B cell (primary cell): ENCODE results near the gene PPP1CC. TPM values are rescaled to one million over a fixed set of nuclear protein-coding genes. Genes with fewer than 3 reads are reported as not detected.
A peak's percentile ranks its signal among the peaks of the same experiment; 100 is the strongest.

Experiments
- ATAC-seq: fragments of 200-7000 bp; cut with Tn5 transposase; one replicate; pipeline ENCODE4 v1.10.0; 2021; ENCODE audit warnings: low read depth, mild to moderate bottlenecking, moderate number of reproducible peaks, moderate library complexity
- CTCF ChIA-PET: fragments of 350-600 bp; sonication (Branson Sonifier 250); formaldehyde crosslinking; loops from one replicate; lab custom pipeline; 2021; ENCODE audit warnings: antibody characterized with exemption, inconsistent platforms; lab: Charles Lee
- POLR2A ChIA-PET: fragments of 350-600 bp; sonication (Branson Sonifier 250); formaldehyde crosslinking; loops from one replicate; lab custom pipeline; 2021; ENCODE audit warnings: antibody characterized with exemption; lab: Charles Lee
- DNase-seq: peaks from one replicate; pipeline ENCODE4 v3.0.0; 2013
- H2AFZ ChIP-seq: 2 replicates; pipeline ENCODE4 v1.6.1; 2012; ENCODE audit warnings: mild to moderate bottlenecking, low read depth, low read length; ENCODE audit not compliant: insufficient read depth, poor library complexity, severe bottlenecking
- H3K27ac ChIP-seq, 2 donors: 1 replicate in 1 of 2; 2 replicates in 1 of 2; pipeline ENCODE4 v1.5.1; 2012 to 2013; ENCODE audit warnings: low read length in 2 of 2, mild to moderate bottlenecking in 2 of 2, moderate library complexity in 1 of 2
- H3K27me3 ChIP-seq, 4 experiments: fragments of 200-600 bp in 1 of 4; sonication (generic) in 1 of 4; replicated peaks in 1 of 4; 1 replicate in 2 of 4; 2 replicates in 2 of 4; pipeline versions ENCODE4 v1.6.1 to v1.7.0; 2013 to 2016; ENCODE audit warnings: low read length in 3 of 4, mild to moderate bottlenecking in 2 of 4, mixed read lengths in 1 of 4, moderate library complexity in 1 of 4; ENCODE audit not compliant: insufficient read depth in 4 of 4, control insufficient read depth in 3 of 4; ENCODE audit errors: control extremely low read depth in 1 of 4
- H3K36me3 ChIP-seq, 2 experiments: replicated peaks in 1 of 2; 1 replicate in 1 of 2; 2 replicates in 1 of 2; pipeline versions ENCODE4 v1.6.1 to v1.7.1; 2013; ENCODE audit warnings: low read length in 1 of 2; ENCODE audit not compliant: insufficient read depth in 2 of 2, control insufficient read depth in 1 of 2; ENCODE audit errors: control extremely low read depth in 1 of 2, extremely low read depth in 1 of 2
- H3K4me1 ChIP-seq, 2 donors: fragments of 200-600 bp in 1 of 2; sonication (generic) in 1 of 2; 1 replicate in 1 of 2; 2 replicates in 1 of 2; pipeline versions ENCODE4 v1.5.1 to v1.6.1; 2013 to 2017; ENCODE audit warnings: low read length in 2 of 2; ENCODE audit not compliant: control insufficient read depth in 2 of 2, insufficient read depth in 2 of 2
- H3K4me2 ChIP-seq: replicated peaks from 2 replicates; pipeline ENCODE3; 2012; ENCODE audit warnings: mild to moderate bottlenecking, low read depth, low read length; ENCODE audit not compliant: poor library complexity, severe bottlenecking
- H3K4me3 ChIP-seq, 5 experiments: fragments of 200-600 bp in 1 of 5; sonication (generic) in 1 of 5; 1 replicate in 3 of 5; 2 replicates in 2 of 5; pipeline versions ENCODE4 v1.5.1 to v1.7.0; 2011 to 2016; ENCODE audit warnings: low read length in 4 of 5, mild to moderate bottlenecking in 4 of 5, low read depth in 2 of 5, control low read depth in 1 of 5, moderate library complexity in 1 of 5; ENCODE audit not compliant: insufficient read depth in 1 of 5; ENCODE audit errors: control extremely low read depth in 1 of 5, extremely low read depth in 1 of 5
- H3K79me2 ChIP-seq: fragments of 200-600 bp; sonication (generic); one replicate; pipeline ENCODE4 v1.6.0; 2016; ENCODE audit warnings: low read length; ENCODE audit not compliant: control insufficient read depth, insufficient read depth
- H3K9ac ChIP-seq: fragments of 200-600 bp; sonication (generic); 2 replicates; pipeline ENCODE4 v1.6.1; 2017; ENCODE audit warnings: mild to moderate bottlenecking, low read length, moderate library complexity
- H3K9me3 ChIP-seq, 3 donors: one replicate each; pipeline versions ENCODE4 v1.6.1 to v1.7.1; 2013; ENCODE audit warnings: low read length in 2 of 3; ENCODE audit not compliant: control insufficient read depth in 2 of 3, insufficient read depth in 1 of 3; ENCODE audit errors: control extremely low read depth in 1 of 3
- H4K20me1 ChIP-seq: 2 replicates; pipeline ENCODE4 v1.6.0; 2012; ENCODE audit warnings: mild to moderate bottlenecking, low read length; ENCODE audit not compliant: insufficient read depth, control insufficient read depth, poor library complexity, severe bottlenecking
- H3K27ac Mint-ChIP-seq: one replicate; pipeline ENCODE4 v1.8.0; 2021; ENCODE audit warnings: mixed read lengths
- H3K27me3 Mint-ChIP-seq: one replicate; pipeline ENCODE4 v1.8.0; 2021; ENCODE audit warnings: mixed read lengths
- H3K4me1 Mint-ChIP-seq: one replicate; pipeline ENCODE4 v1.8.0; 2021; ENCODE audit warnings: mixed read lengths
- H3K4me3 Mint-ChIP-seq: one replicate; pipeline ENCODE4 v1.8.0; 2021; ENCODE audit warnings: mixed read lengths
- H3K9me3 Mint-ChIP-seq: one replicate; pipeline ENCODE4 v1.8.0; 2022; ENCODE audit warnings: mixed read lengths; ENCODE audit not compliant: insufficient read depth
- EZH2 ChIP-seq: IDR thresholded peaks from 2 replicates; pipeline ENCODE4 v1.6.1; 2012; ENCODE audit warnings: borderline replicate concordance, low read depth, mild to moderate bottlenecking, moderate library complexity, low read length; ENCODE audit not compliant: insufficient read depth, poor library complexity, severe bottlenecking
- WGBS: methylation state at CpG from one replicate; pipeline ENCODE4 v1.1.5; 2013; ENCODE audit warnings: missing lambda C conversion rate; ENCODE audit not compliant: insufficient coverage; 5-methylcytosine and 5-hydroxymethylcytosine counted together
- intact Hi-C: fragments of 100-400 bp; cut with micrococcal nuclease; formaldehyde crosslinking; loops from one replicate; pipeline ENCODE4 v1.10.0; 2022
- polyA plus RNA-seq: library from polyadenylated mRNA; depleted of rRNA; stranded (reverse); fragments of >200 nt; gene quantifications from 2 replicates; pipeline ENCODE4 v1.2.3, GENCODE V29; 2012
- total RNA-seq, 2 donors: library from RNA; stranded (reverse); fragments of 120-200 nt in 1 of 2; gene quantifications; 1 replicate in 1 of 2; 2 replicates in 1 of 2; pipeline versions ENCODE4 v1.2.3 to v1.2.4, GENCODE V29; 2013 to 2022
- TF ChIP-seq, protein P1 (sequence below): fragments of 200-600 bp; IDR thresholded peaks from one replicate; pipeline ENCODE4 v1.8.0; 2022; ENCODE audit warnings: antibody characterized with exemption, mild to moderate bottlenecking

PPP1CC gene
- total and polyA plus RNA-seq, 2 donors (not counting 1 experiment from before 2014, with no cell fraction given), result 70.0 to 146 TPM

DNA sequence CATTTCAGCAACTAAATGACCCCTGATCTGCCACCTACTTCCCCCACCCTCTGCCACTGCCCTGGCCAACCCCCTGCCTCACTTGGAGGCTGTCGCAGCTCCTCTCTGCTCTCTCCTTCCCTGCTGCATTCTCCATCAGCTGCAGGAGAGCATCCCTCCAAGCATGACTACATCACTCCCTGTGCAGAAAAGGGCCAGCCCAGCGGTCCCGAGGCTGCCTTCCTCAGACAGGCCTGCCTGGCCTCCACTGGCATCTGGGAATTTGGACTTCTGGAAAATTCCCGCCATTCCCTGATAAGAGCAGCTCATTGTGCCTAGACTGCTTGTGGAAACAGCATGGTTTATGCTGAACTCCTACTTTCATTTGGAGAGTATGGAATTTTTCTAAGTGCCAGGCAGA, 66.5 kb downstream of the PPP1CC start:
- intact Hi-C loops, result no loop called here
- no peaks in the 10 kb centered on the region for H3K27me3 ChIP-seq
- H3K4me2 ChIP-seq, result peak overlapping the region; percentile 71
- H3K9me3 ChIP-seq, result peaks cover 0 to 4% (median 0%) of the 10 kb centered on the region in 3 donors
- no peak for DNase-seq
- H2AFZ ChIP-seq, result no peak overlapping the region
- H4K20me1 ChIP-seq, result peaks cover 9% of the 10 kb centered on the region
- H3K27me3 Mint-ChIP-seq, result no peaks in the 10 kb centered on the region
- peaks cover 86% of the 10 kb centered on the region for H3K4me1 Mint-ChIP-seq
- peaks cover 93% of the 10 kb centered on the region for H3K79me2 ChIP-seq
- peak overlapping the region in 1 of 5 experiments; percentile 6 for H3K4me3 ChIP-seq
- peak overlapping the region; percentile 62 for H3K4me3 Mint-ChIP-seq
- H3K27ac Mint-ChIP-seq, result peak overlapping the region; percentile 82
- POLR2A ChIA-PET, result interaction anchor here (0.6 to 4.3 kb wide), 4 partner anchors 11 to 56 kb away, joined by 3 to 28 read pairs (median 4); no protein-coding TSS in a partner anchor
- H3K9ac ChIP-seq, result peak overlapping the region; percentile 18
- CTCF ChIA-PET, result interaction anchor here (0.6 to 1.6 kb wide), 4 partner anchors 11 to 76 kb away, joined by 3 to 8 read pairs (median 4); no protein-coding TSS in a partner anchor
- H3K36me3 ChIP-seq, result peaks cover 10 to 73% of the 10 kb centered on the region in 2 experiments
- WGBS, result 93% methylated on average over 4 of the region's 4 CpGs
- ATAC-seq, result no peak
- peaks cover 96 to 100% of the 10 kb centered on the region in 2 donors for H3K4me1 ChIP-seq
- TF ChIP-seq, protein P1, sequence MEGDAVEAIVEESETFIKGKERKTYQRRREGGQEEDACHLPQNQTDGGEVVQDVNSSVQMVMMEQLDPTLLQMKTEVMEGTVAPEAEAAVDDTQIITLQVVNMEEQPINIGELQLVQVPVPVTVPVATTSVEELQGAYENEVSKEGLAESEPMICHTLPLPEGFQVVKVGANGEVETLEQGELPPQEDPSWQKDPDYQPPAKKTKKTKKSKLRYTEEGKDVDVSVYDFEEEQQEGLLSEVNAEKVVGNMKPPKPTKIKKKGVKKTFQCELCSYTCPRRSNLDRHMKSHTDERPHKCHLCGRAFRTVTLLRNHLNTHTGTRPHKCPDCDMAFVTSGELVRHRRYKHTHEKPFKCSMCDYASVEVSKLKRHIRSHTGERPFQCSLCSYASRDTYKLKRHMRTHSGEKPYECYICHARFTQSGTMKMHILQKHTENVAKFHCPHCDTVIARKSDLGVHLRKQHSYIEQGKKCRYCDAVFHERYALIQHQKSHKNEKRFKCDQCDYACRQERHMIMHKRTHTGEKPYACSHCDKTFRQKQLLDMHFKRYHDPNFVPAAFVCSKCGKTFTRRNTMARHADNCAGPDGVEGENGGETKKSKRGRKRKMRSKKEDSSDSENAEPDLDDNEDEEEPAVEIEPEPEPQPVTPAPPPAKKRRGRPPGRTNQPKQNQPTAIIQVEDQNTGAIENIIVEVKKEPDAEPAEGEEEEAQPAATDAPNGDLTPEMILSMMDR, result no peak
- H3K27ac ChIP-seq, result peak overlapping the region; percentile 68 to 82
- H3K9me3 Mint-ChIP-seq, result peaks cover 2% of the 10 kb centered on the region

GRCh38 chr12:110670161-110670701, 72.5 kb downstream of the PPP1CC start:
- H4K20me1 ChIP-seq, result no peaks in the 10 kb centered on the region
- TF ChIP-seq, protein P1, result no peak
- TF ChIP-seq EZH2, result no peak
- peak overlapping the region; percentile 45 for H3K9ac ChIP-seq
- H3K27me3 Mint-ChIP-seq, result no peaks in the 10 kb centered on the region
- peak overlapping the region in 1 of 5 experiments; percentile 15 for H3K4me3 ChIP-seq
- ChIA-PET CTCF (interaction anchor here (0.8 to 5.3 kb wide), 4 partner anchors 12 to 68 kb away, joined by 3 to 22 read pairs (median 4); no protein-coding TSS in a partner anchor), POLR2A (interaction anchor here (0.6 to 2.9 kb wide), 4 partner anchors 16 to 625 kb away, joined by 3 to 17 read pairs (median 5); partner anchors contain the start of gene TCTN1)
- peaks cover 5% of the 10 kb centered on the region for H3K9me3 Mint-ChIP-seq
- H3K4me1 Mint-ChIP-seq, result peaks cover 86% of the 10 kb centered on the region
- DNase-seq, result peak; percentile 84
- H3K27me3 ChIP-seq, result no peaks in the 10 kb centered on the region
- H3K79me2 ChIP-seq, result peaks cover 94% of the 10 kb centered on the region
- H3K4me3 Mint-ChIP-seq, result peak overlapping the region; percentile 84
- 0% methylated on average over 1 of the region's 4 CpGs for whole genome bisulfite sequencing
- H3K36me3 ChIP-seq, result peaks cover 6 to 74% of the 10 kb centered on the region in 2 experiments
- no peak overlapping the region for H2AFZ ChIP-seq
- H3K27ac ChIP-seq, result peak overlapping the region; percentile 84 to 99
- intact Hi-C loops, result loop anchor here (1.0 kb wide), 1 partner anchor 15 kb away; no protein-coding TSS in a partner anchor
- H3K4me2 ChIP-seq, result peak overlapping the region; percentile 73
- peak; percentile 46 for ATAC-seq
- peak overlapping the region; percentile 96 for H3K27ac Mint-ChIP-seq
- peaks cover 0 to 17% (median 1%) of the 10 kb centered on the region in 3 donors for H3K9me3 ChIP-seq
- peaks cover 91 to 100% of the 10 kb centered on the region in 2 donors for H3K4me1 ChIP-seq
